ENCODE results near the gene DIPK1A. TPM values are rescaled to one million over a fixed set of nuclear protein-coding genes. Genes with fewer than 3 reads are reported as not detected.

DIPK1A gene
- polyA plus RNA-seq, 2 of the 4 experiments (the other 2 are of a cell fraction) = 12.4 to 21.1 TPM

- H3K4me1 ChIP-seq = no peaks in the 10 kb centered on the region
- ATAC-seq = no peak
- H3K9me3 ChIP-seq = 0 out of 3 replicates have a peak, but pooled peaks cover 3% of the 10 kb centered on the region
- H3K27ac ChIP-seq = no peak overlapping the region
- no peak overlapping the region for H3K4me2 ChIP-seq
- FAIRE-seq = no peak
- CTCF ChIA-PET = interaction anchor here (0.7 to 7.4 kb wide), 24 partner anchors 8 to 205 kb away, joined by 3 to 130 read pairs (median 6); partner anchors contain the start of genes DIPK1A and RPL5
- POLR2A ChIA-PET = no interaction called here
- DNase-seq (ENCODE audit: low read depth in 1 of 2, low spot score in 1 of 2) = no peak
- H3K4me3 ChIP-seq = no peak overlapping the region
- no peak for TF ChIP-seq POLR2AphosphoS2 (conservative IDR thresholded peaks at IDR 0.05; ENCODE audit: low read length)
- no peak for TF ChIP-seq HDAC2 (IDR thresholded peaks at IDR 0.05)
- TF ChIP-seq POLR2A (IDR thresholded peaks at IDR 0.05; ENCODE audit: low read length) = no peak
- no peak for TF ChIP-seq BCL3 (IDR thresholded peaks at IDR 0.05)
- TF ChIP-seq RCOR1 (IDR thresholded peaks at IDR 0.05; ENCODE audit: low read depth, low read length) = no peak
- TF ChIP-seq ELK1 (IDR thresholded peaks at IDR 0.05; ENCODE audit: low read depth, low read length) = no peak
- TF ChIP-seq JUNB (IDR thresholded peaks at IDR 0.05) = no peak
- no peak for TF ChIP-seq E2F6 (IDR thresholded peaks at IDR 0.05; ENCODE audit: borderline replicate concordance, low read depth)
- 71% methylated on average over 5 of the region's 5 CpGs for WGBS (ENCODE audit: missing lambda C conversion rate)
Measured at GRCh38 chr1:92857817-92858216, 103.4 kb downstream of the DIPK1A start.

GRCh38 chr1:92855236-92855635, 106.0 kb downstream of the DIPK1A start:
- FAIRE-seq = no peak
- Histone ChIP-seq H3K4me2 (no peak overlapping the region), H3K4me1 (no peaks in the 10 kb centered on the region), H3K4me3 (no peak overlapping the region), H3K9me3 (0 out of 3 replicates have a peak, but pooled peaks cover 3% of the 10 kb centered on the region), H3K27ac (no peak overlapping the region)
- 89% methylated on average over 4 of the region's 4 CpGs for WGBS (ENCODE audit: missing lambda C conversion rate)
- ChIA-PET POLR2A (no interaction called here), CTCF (interaction anchor here (0.9 to 7.4 kb wide), 4 partner anchors 10 to 207 kb away, joined by 3 to 130 read pairs (median 34); partner anchors contain the start of gene DIPK1A)
- DNase-seq (ENCODE audit: low read depth in 1 of 2, low spot score in 1 of 2) = no peak
- TF ChIP-seq HOXA7 (CRISPR knock-in tag; IDR thresholded peaks at IDR 0.05) = no peak
- no peak for ATAC-seq

- ChIA-PET CTCF (interaction anchor here (0.9 to 7.4 kb wide), 4 partner anchors 9 to 208 kb away, joined by 3 to 130 read pairs (median 34); partner anchors contain the start of gene DIPK1A), POLR2A (no interaction called here)
- Histone ChIP-seq H3K4me2 (no peak overlapping the region), H3K9me3 (0 out of 3 replicates have a peak, but pooled peaks cover 3% of the 10 kb centered on the region), H3K27ac (no peak overlapping the region), H3K4me1 (no peaks in the 10 kb centered on the region), H3K4me3 (no peak overlapping the region)
- DNase-seq (ENCODE audit: low read depth in 1 of 2, low spot score in 1 of 2) = no peak
- FAIRE-seq = no peak
- TF ChIP-seq ELK1 (IDR thresholded peaks at IDR 0.05; ENCODE audit: low read depth, low read length) = no peak
- TF ChIP-seq EP300 (IDR thresholded peaks at IDR 0.05) = no peak
- no peak for TF ChIP-seq HEYL (CRISPR knock-in tag; IDR thresholded peaks at IDR 0.05)
- TF ChIP-seq HOXA7 (CRISPR knock-in tag; IDR thresholded peaks at IDR 0.05) = no peak
- TF ChIP-seq CTCF (IDR thresholded peaks at IDR 0.05) = no peak
- ATAC-seq = no peak
Measured at GRCh38 chr1:92854101-92854785, 107.0 kb downstream of the DIPK1A start.
